A549 (cell line): ENCODE results near the gene TTI1.

Experiments
- EP300 ChIP-seq, 2 experiments: fragments of >200 bp; sonication (Bioruptor Twin); formaldehyde crosslinking; IDR thresholded peaks; 2 replicates in 1 of 2; 3 replicates in 1 of 2; pipeline ENCODE4 v1.6.1; 2016 to 2017
- NR3C1 ChIP-seq: fragments of >200 bp; sonication (Bioruptor Twin); formaldehyde crosslinking; IDR thresholded peaks from 3 replicates; pipeline ENCODE4 v1.6.1; 2017

- TF ChIP-seq NR3C1 (no peak), EP300 (IDR thresholded peaks at IDR 0.05) (no peak)
Observed at GRCh38 chr20:37991908-37992307, 41.3 kb downstream of the TTI1 start.
